Adrenal gland (tissue), 12 donors: ENCODE data around the gene FBLN1. TPM values are rescaled to one million over a fixed set of nuclear protein-coding genes. Genes with fewer than 3 reads are reported as not detected.
A peak's percentile ranks its signal among the peaks of the same experiment; 100 is the strongest.
"Not testable (repeated sequence)": the region's sequence is repeated elsewhere in the genome, so short reads cannot be mapped to it uniquely, and the experiment has no call there.

Experiments used
- DNase-seq, 7 donors: peaks; one replicate each; pipeline ENCODE4 v3.0.0-alpha.2; 2019 to 2020
- H3K27ac ChIP-seq, 5 donors: fragments of 200-600 bp; sonication (generic) in 4 of 5; 1 replicate in 3 of 5; 2 replicates in 2 of 5; pipeline versions ENCODE4 v1.5.1 to v1.8.0; 2016 to 2020; ENCODE audit warnings: mild to moderate bottlenecking in 1 of 5
- H3K27me3 ChIP-seq: fragments of 200-600 bp; 2 replicates; pipeline ENCODE4 v1.8.0; 2021
- H3K36me3 ChIP-seq, 2 donors: fragments of 200-600 bp; replicated peaks in 1 of 2; 1 replicate in 1 of 2; 2 replicates in 1 of 2; pipeline versions ENCODE4 v1.5.1 to v1.8.0; 2018 to 2022
- H3K4me1 ChIP-seq, 2 donors: fragments of 200-600 bp; replicated peaks in 1 of 2; 1 replicate in 1 of 2; 2 replicates in 1 of 2; pipeline versions ENCODE4 v1.5.1 to v1.8.0; 2018 to 2021
- H3K4me3 ChIP-seq, 4 donors: fragments of 200-600 bp; sonication (generic) in 3 of 4; one replicate each; pipeline ENCODE4 v1.5.1; 2016 to 2018
- H3K9me3 ChIP-seq, 3 donors: fragments of 200-600 bp; sonication (generic) in 1 of 3; replicated peaks in 1 of 3; 1 replicate in 2 of 3; 2 replicates in 1 of 3; pipeline versions ENCODE4 v1.5.1 to v1.8.0; 2016 to 2021
- CTCF ChIP-seq, 6 experiments: fragments of 450-650 bp in 4 of 6; fragments of 200-600 bp in 2 of 6; sonication (generic) in 1 of 6; IDR thresholded peaks; 1 replicate in 5 of 6; 2 replicates in 1 of 6; pipeline versions ENCODE4 v1.5.1 to v1.8.0; 2016 to 2021; ENCODE audit warnings: antibody characterized with exemption in 6 of 6, mild to moderate bottlenecking in 2 of 6, moderate library complexity in 1 of 6
- POLR2A ChIP-seq, 2 donors: fragments of 450-650 bp; IDR thresholded peaks; one replicate each; pipeline ENCODE4 v1.6.1; 2017; ENCODE audit warnings: antibody characterized with exemption in 2 of 2, mild to moderate bottlenecking in 2 of 2, moderate library complexity in 1 of 2
- WGBS, 4 donors: extraction: QIAGEN DNeasy Blood & Tissue Kit in 2 of 4; methylation state at CpG; one replicate each; pipeline versions ENCODE4 v1.1.5 to v1.1.7; 2013 to 2017; 5-methylcytosine and 5-hydroxymethylcytosine counted together
- intact Hi-C, 2 donors: fragments of 100-400 bp; cut with DNase I; formaldehyde crosslinking; loops; one replicate each; pipeline versions ENCODE4 v1.14.1 to v1.15.0; 2022 to 2023
- polyA plus RNA-seq, 3 donors: library from polyadenylated mRNA; stranded (reverse); fragments of 200-250 nt in 2 of 3; fragments of 350-450 nt in 1 of 3; fragmentation: Illumina TruSeq in 1 of 3; extraction: RNeasy Lipid Tissue Mini Kit (QIAGEN cat#74804) in 1 of 3; gene quantifications; one replicate each; pipeline ENCODE4 v1.2.3, GENCODE V29; 2013 to 2014
- total RNA-seq, 9 donors: library from RNA; depleted of rRNA in 4 of 9; stranded (reverse); fragments of >200 nt in 4 of 9; fragments of 120-200 nt in 1 of 9; fragmentation: NEBNext Ultra II Directional in 1 of 9; extraction: Animal tissue kit (Norgen Biotek cat#: 25700) in 1 of 9; gene quantifications; one replicate each; pipeline versions ENCODE4 v1.1.0 to v1.2.4, GENCODE V29; 2013 to 2023
- donor health status: healthy with polysubstance abuse.
- donor health status: Bipolar disorder and iron deficiency.
- donor health status: DM: yes; HTN: yes; CAD: no.
- donor health status: DM: no; HTN: no; CAD: no.
- donor health status: DM: no; HTN: no; CAD: no.
- donor health status: DM: yes; HTN: yes; CAD: no.

The FBLN1 gene
- total and polyA plus RNA-seq, 12 donors: 13.0 to 387 (median 148) TPM

GRCh38 chr22:45533703-45534102, 31.0 kb downstream of the FBLN1 start:
- intact Hi-C loops: no loop called here
- Histone ChIP-seq H3K4me1 (peaks cover 0 to 4% of the 10 kb centered on the region in 2 donors), H3K27ac (no peak overlapping the region), H3K4me3 (no peak overlapping the region), H3K9me3 (no peaks in the 10 kb centered on the region), H3K27me3 (no peaks in the 10 kb centered on the region), H3K36me3 (no peaks in the 10 kb centered on the region)
- DNase-seq: no peak
- TF ChIP-seq CTCF (IDR thresholded peaks at IDR 0.05): no peak
- TF ChIP-seq POLR2A (IDR thresholded peaks at IDR 0.05): no peak
- 80 to 94% (median 91%) methylated on average over 8 to 17 of the region's 17 CpGs for WGBS, 4 donors

GRCh38 chr22:45534339-45535192, 31.9 kb downstream of the FBLN1 start:
- intact Hi-C loops: no loop called here

GRCh38 chr22:45535290-45535689, 32.6 kb downstream of the FBLN1 start:
- WGBS, 4 donors: 83 to 86% (median 85%) methylated on average over 7 of the region's 7 CpGs
- Histone ChIP-seq H3K36me3 (no peaks in the 10 kb centered on the region), H3K4me3 (no peak overlapping the region), H3K9me3 (no peaks in the 10 kb centered on the region), H3K27me3 (no peaks in the 10 kb centered on the region), H3K27ac (peak overlapping the region in 1 of 5 donors; percentile 50), H3K4me1 (peaks cover 0 to 4% of the 10 kb centered on the region in 2 donors)
- TF ChIP-seq CTCF (IDR thresholded peaks at IDR 0.05): no peak
- TF ChIP-seq POLR2A (IDR thresholded peaks at IDR 0.05): no peak
- intact Hi-C loops: no loop called here
- DNase-seq: no peak

More at GRCh38 chr22:45534339-45535192, 31.9 kb downstream of the FBLN1 start:
- Histone ChIP-seq H3K4me1 (peaks cover 0 to 4% of the 10 kb centered on the region in 2 donors), H3K27ac (peak overlapping the region in 1 of 5 donors; percentile 50), H3K9me3 (no peaks in the 10 kb centered on the region), H3K27me3 (no peaks in the 10 kb centered on the region), H3K4me3 (no peak overlapping the region), H3K36me3 (no peaks in the 10 kb centered on the region)
- WGBS, 4 donors: 52 to 64% (median 59%) methylated on average over 4 of the region's 4 CpGs
- no peak for DNase-seq
- no peak for TF ChIP-seq POLR2A (IDR thresholded peaks at IDR 0.05)
- TF ChIP-seq CTCF (IDR thresholded peaks at IDR 0.05): no peak

- H3K27ac ChIP-seq, DNase-seq, intact Hi-C loops, H3K36me3 ChIP-seq, H3K27me3 ChIP-seq, H3K4me3 ChIP-seq, H3K9me3 ChIP-seq, H3K4me1 ChIP-seq: not testable (repeated sequence)
- WGBS, 4 donors: 92 to 95% (median 93%) methylated on average over 5 to 6 of the region's 6 CpGs
Measured at GRCh38 chr22:45535835-45536234, 33.2 kb downstream of the FBLN1 start.
